Lung (tissue), 12 donors: ENCODE measurements around the gene FLNB. TPM values are rescaled to one million over a fixed set of nuclear protein-coding genes. Genes with fewer than 3 reads are reported as not detected.

Experiments
- ATAC-seq: fragments of 200-7000 bp; cut with Tn5 transposase; one replicate; pipeline ENCODE4 v1.9.1; 2020; ENCODE audit warnings: moderate number of reproducible peaks; ENCODE audit not compliant: insufficient read depth, low FRiP score
- DNase-seq, 3 donors: peaks; one replicate each; pipeline ENCODE4 v3.0.0-alpha.2; 2013 to 2017
- H3K27ac ChIP-seq, 2 donors: one replicate each; pipeline ENCODE4 v1.5.1; 2013; ENCODE audit warnings: mild to moderate bottlenecking in 2 of 2, moderate library complexity in 2 of 2, control low read depth in 1 of 2, inconsistent platforms in 1 of 2, low read depth in 1 of 2, low read length in 1 of 2
- H3K27me3 ChIP-seq, 3 donors: one replicate each; pipeline ENCODE4 v1.5.1; 2013; ENCODE audit warnings: low read length in 2 of 3; ENCODE audit not compliant: control insufficient read depth in 3 of 3, insufficient read depth in 3 of 3
- H3K36me3 ChIP-seq, 4 donors: one replicate each; pipeline ENCODE4 v1.5.1; 2013; ENCODE audit warnings: low read length in 4 of 4, mild to moderate bottlenecking in 1 of 4, moderate library complexity in 1 of 4; ENCODE audit not compliant: control insufficient read depth in 4 of 4, insufficient read depth in 4 of 4
- H3K4me1 ChIP-seq, 5 donors: one replicate each; pipeline ENCODE4 v1.5.1; 2013; ENCODE audit warnings: low read length in 5 of 5, mild to moderate bottlenecking in 2 of 5, moderate library complexity in 1 of 5; ENCODE audit not compliant: control insufficient read depth in 5 of 5, insufficient read depth in 5 of 5
- H3K4me3 ChIP-seq: one replicate; pipeline ENCODE4 v1.5.1; 2013; ENCODE audit warnings: mild to moderate bottlenecking, control low read depth, moderate library complexity
- H3K9ac ChIP-seq, 2 donors: one replicate each; pipeline ENCODE4 v1.5.1; 2013; ENCODE audit warnings: low read length in 2 of 2, control low read depth in 1 of 2; ENCODE audit not compliant: insufficient read depth in 1 of 2
- H3K9me3 ChIP-seq, 4 donors: one replicate each; pipeline ENCODE4 v1.5.1; 2013; ENCODE audit warnings: low read length in 3 of 4, mild to moderate bottlenecking in 1 of 4, moderate library complexity in 1 of 4; ENCODE audit not compliant: control insufficient read depth in 4 of 4, insufficient read depth in 3 of 4
- CTCF ChIP-seq: IDR thresholded peaks from 2 replicates; pipeline ENCODE4 v1.5.1; 2012; ENCODE audit warnings: mild to moderate bottlenecking; ENCODE audit errors: control extremely low read depth, extremely low read depth
- WGBS, 2 donors: extraction: QIAGEN DNeasy Blood & Tissue Kit; methylation state at CpG; one replicate each; pipeline ENCODE4 v1.1.7; 2013; 5-methylcytosine and 5-hydroxymethylcytosine counted together
- polyA plus RNA-seq, 2 donors: library from polyadenylated mRNA; stranded (reverse); fragments of 200-250 nt; gene quantifications; one replicate each; pipeline ENCODE4 v1.2.1, GENCODE V29; 2013
- total RNA-seq, 2 donors: library from RNA; depleted of rRNA in 1 of 2; stranded (reverse); fragments of >200 nt in 1 of 2; gene quantifications; one replicate each; pipeline ENCODE4 v1.2.1, GENCODE V29; 2014 to 2021
- donor health status: control.
- donor health status: control.
- donor health status: Bipolar disorder and iron deficiency.
- donor health status: healthy.
- donor health status: DM: yes; HTN: yes; CAD: no.

The FLNB gene
- total and polyA plus RNA-seq, 4 donors: 32.4 to 122 (median 93.7) TPM

DNA sequence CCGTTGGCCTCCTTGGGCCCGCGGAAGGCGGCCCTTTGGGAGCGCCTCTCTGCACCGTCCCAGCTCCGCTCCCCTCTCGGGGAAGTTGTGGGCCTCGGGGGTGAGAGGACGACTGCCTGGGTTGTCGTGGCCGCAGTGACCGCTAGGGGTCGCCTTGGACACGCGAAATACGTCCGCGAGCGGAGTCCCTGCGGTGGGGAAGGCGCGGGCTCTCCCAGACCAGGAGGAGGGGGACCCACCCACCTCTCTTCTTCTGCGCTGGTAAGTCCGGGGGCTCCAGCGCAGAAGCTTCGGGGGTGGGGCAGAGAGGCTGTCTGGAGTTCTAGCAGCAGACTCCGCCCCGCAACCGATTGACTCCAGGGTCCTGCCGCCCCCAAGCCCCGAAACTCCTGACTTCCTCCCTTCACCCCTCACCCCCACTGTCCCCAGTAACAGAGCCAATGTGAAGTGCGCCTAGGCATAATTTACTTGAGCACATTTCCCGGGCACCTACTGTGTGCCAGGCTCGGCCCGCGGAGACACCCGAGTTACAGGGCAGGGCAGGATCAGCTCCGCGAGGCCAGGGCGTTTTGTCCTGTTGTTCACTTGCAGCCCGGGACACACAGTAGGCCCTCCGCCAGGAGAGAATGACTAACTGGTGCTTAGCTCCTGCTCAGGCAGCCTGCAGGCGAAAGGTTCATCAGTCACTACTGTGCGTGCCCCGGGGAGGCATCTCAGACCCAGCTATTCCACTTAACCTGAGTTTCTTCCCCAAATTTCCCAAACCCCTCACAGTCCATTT lies 169.7 kb downstream of the FLNB start:
- no peaks in the 10 kb centered on the region for H3K9me3 ChIP-seq
- peak; percentile 70 for ATAC-seq
- peak; percentile 87 to 91 (median 90) for DNase-seq
- WGBS, 2 donors: 12 to 13% methylated on average over 37 to 46 of the region's 46 CpGs
- no peaks in the 10 kb centered on the region for H3K27me3 ChIP-seq
- no peak overlapping the region for H3K4me3 ChIP-seq
- no peak overlapping the region for H3K27ac ChIP-seq
- H3K9ac ChIP-seq: no peak overlapping the region
- H3K36me3 ChIP-seq: no peaks in the 10 kb centered on the region
- peaks cover 7 to 35% (median 18%) of the 10 kb centered on the region in 5 donors for H3K4me1 ChIP-seq
- peak; percentile 90 for TF ChIP-seq CTCF

- H3K27me3 ChIP-seq: no peaks in the 10 kb centered on the region
- H3K36me3 ChIP-seq: no peaks in the 10 kb centered on the region
- DNase-seq (no peak), ATAC-seq (no peak)
- no peaks in the 10 kb centered on the region for H3K9me3 ChIP-seq
- H3K4me1 ChIP-seq: peaks cover 7 to 34% (median 14%) of the 10 kb centered on the region in 5 donors
- TF ChIP-seq CTCF: no peak
- H3K27ac ChIP-seq: no peak overlapping the region
- no peak overlapping the region for H3K9ac ChIP-seq
- 58 to 62% methylated on average over 17 of the region's 17 CpGs for WGBS, 2 donors
- H3K4me3 ChIP-seq: no peak overlapping the region
Measured at GRCh38 chr3:58178528-58179234, 170.5 kb downstream of the FLNB start.

DNA sequence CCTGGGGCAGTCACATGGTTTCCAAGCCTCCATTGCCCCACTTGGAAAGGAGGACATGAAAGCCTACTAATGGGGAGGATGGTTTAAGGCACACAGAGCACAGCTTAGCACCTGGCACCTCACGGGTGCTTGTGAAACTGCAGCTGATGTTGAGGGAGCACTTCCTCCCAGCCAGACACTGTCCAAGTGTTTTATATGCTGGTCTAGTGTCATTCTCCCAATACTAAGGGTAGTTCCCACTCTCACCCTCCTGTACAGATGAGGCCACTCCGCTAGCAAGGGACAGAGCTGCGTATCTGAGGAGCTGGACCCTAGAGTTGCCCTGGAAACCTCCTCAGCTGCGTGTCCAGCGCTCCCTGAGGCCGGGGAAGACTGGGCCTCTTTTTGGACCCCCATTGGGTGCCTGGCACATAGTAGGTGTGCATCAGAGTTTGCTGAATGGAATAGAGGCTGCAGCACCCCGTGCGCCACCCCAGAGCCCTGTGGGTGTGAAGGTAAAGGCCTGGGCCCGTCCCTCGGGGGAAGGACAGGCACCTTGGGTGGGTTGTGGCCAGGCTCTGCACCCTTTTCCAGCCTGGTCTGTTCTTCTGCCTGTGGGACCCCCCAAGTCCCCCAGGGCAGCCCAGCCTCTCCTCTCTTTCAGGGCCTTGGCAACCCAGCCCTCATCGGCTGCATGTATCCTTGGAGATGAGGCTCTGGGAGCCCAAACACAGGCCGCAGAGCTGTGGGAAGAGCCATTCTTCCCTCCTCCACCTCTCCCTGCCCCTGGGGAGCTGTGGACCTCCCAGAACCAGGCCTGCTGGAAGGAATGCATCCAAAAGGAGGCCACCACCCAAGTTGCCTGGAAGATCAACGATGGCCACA lies 171.2 kb downstream of the FLNB start:
- peaks cover 7 to 26% (median 10%) of the 10 kb centered on the region in 5 donors for H3K4me1 ChIP-seq
- no peak overlapping the region for H3K27ac ChIP-seq
- DNase-seq (no peak), ATAC-seq (no peak)
- no peaks in the 10 kb centered on the region for H3K9me3 ChIP-seq
- no peaks in the 10 kb centered on the region for H3K27me3 ChIP-seq
- TF ChIP-seq CTCF: no peak
- H3K4me3 ChIP-seq: no peak overlapping the region
- no peak overlapping the region for H3K9ac ChIP-seq
- no peaks in the 10 kb centered on the region for H3K36me3 ChIP-seq
- 83 to 92% methylated on average over 13 of the region's 13 CpGs for WGBS, 2 donors
